Vagina (tissue), 2 donors: Measurements from ENCODE around the gene ZCCHC9. TPM values are rescaled to one million over a fixed set of nuclear protein-coding genes. Genes with fewer than 3 reads are reported as not detected.
A peak's percentile ranks its signal among the peaks of the same experiment; 100 is the strongest.

ENCODE experiments used
- DNase-seq, 2 donors: peaks; one replicate each; pipeline ENCODE4 v3.0.0-alpha.2; 2017; ENCODE audit errors: extremely low spot score in 2 of 2
- H3K27ac ChIP-seq: fragments of 200-600 bp; sonication (generic); one replicate; pipeline ENCODE4 v1.5.1; 2019
- H3K27me3 ChIP-seq: fragments of 200-600 bp; sonication (generic); one replicate; pipeline ENCODE4 v1.5.1; 2019
- H3K36me3 ChIP-seq, 2 donors: fragments of 200-600 bp; sonication (generic); one replicate each; pipeline ENCODE4 v1.5.1; 2017 to 2019
- H3K4me1 ChIP-seq: fragments of 200-600 bp; sonication (generic); one replicate; pipeline ENCODE4 v1.5.1; 2019
- H3K4me3 ChIP-seq, 2 donors: fragments of 200-600 bp; sonication (generic); 1 replicate in 1 of 2; 2 replicates in 1 of 2; pipeline ENCODE4 v1.5.1; 2016 to 2019
- H3K9me3 ChIP-seq: fragments of 200-600 bp; sonication (generic); one replicate; pipeline ENCODE4 v1.5.1; 2019
- CTCF ChIP-seq, 3 experiments: fragments of 450-650 bp in 2 of 3; fragments of 200-600 bp in 1 of 3; sonication (generic) in 1 of 3; IDR thresholded peaks; one replicate each; pipeline ENCODE4 v1.5.1; 2017 to 2019; ENCODE audit warnings: antibody characterized with exemption in 3 of 3, mild to moderate bottlenecking in 2 of 3, moderate library complexity in 2 of 3
- POLR2A ChIP-seq, 2 donors: fragments of 450-650 bp; IDR thresholded peaks; one replicate each; pipeline ENCODE4 v1.6.1; 2017; ENCODE audit warnings: antibody characterized with exemption in 2 of 2, mild to moderate bottlenecking in 2 of 2, moderate library complexity in 2 of 2
- POLR2AphosphoS5 ChIP-seq, 2 donors: sonication (generic); formaldehyde crosslinking; IDR thresholded peaks; one replicate each; pipeline ENCODE4 v1.9.0; 2017; ENCODE audit warnings: antibody characterized with exemption in 2 of 2, mild to moderate bottlenecking in 2 of 2, low read depth in 1 of 2; ENCODE audit not compliant: insufficient read depth in 1 of 2
- intact Hi-C: fragments of 100-400 bp; cut with DNase I; formaldehyde crosslinking; loops from one replicate; pipeline ENCODE4 v1.15.1; 2023
- total RNA-seq: library from RNA; depleted of rRNA; stranded (reverse); fragments of >200 nt; gene quantifications from one replicate; pipeline ENCODE4 v1.2.3, GENCODE V29; 2016

Gene ZCCHC9
- 16.7 TPM for total RNA-seq

- TF ChIP-seq POLR2A (IDR thresholded peaks at IDR 0.05): peak in 1 of 2 donors; percentile 70
- TF ChIP-seq CTCF (IDR thresholded peaks at IDR 0.05): peak in 1 of 3 experiments; percentile 48
- TF ChIP-seq POLR2AphosphoS5 (IDR thresholded peaks at IDR 0.05; ENCODE audit: insufficient read depth in 1 of 2, low read depth in 1 of 2): peak; percentile 91 to 97
- H3K27ac ChIP-seq: peak within 1 kb of the TSS; percentile 91
- intact Hi-C loops: no loop called here
- peak within 1 kb of the TSS; percentile 86 to 93 for H3K4me3 ChIP-seq
- no peaks in the 10 kb centered on the region for H3K36me3 ChIP-seq
- H3K27me3 ChIP-seq: no peaks in the 10 kb centered on the region
- H3K9me3 ChIP-seq: no peaks in the 10 kb centered on the region
- peak in 1 of 2 donors; percentile 92 for DNase-seq
- peaks cover 41% of the 10 kb centered on the region for H3K4me1 ChIP-seq
Observed at GRCh38 chr5:81301271-81302015, at the start of gene ZCCHC9. Gene ZCCHC9, plus strand, starts transcription at chr5:81301587. Its CDS starts 3,171 bp downstream, at chr5:81304758.

GRCh38 chr5:81251922-81252321 lies 49.5 kb upstream of the ZCCHC9 start:
- no peak for DNase-seq
- no peaks in the 10 kb centered on the region for H3K27me3 ChIP-seq
- no peaks in the 10 kb centered on the region for H3K36me3 ChIP-seq
- no peak for TF ChIP-seq POLR2A (IDR thresholded peaks at IDR 0.05)
- no peak for TF ChIP-seq POLR2AphosphoS5 (IDR thresholded peaks at IDR 0.05; ENCODE audit: insufficient read depth in 1 of 2, low read depth in 1 of 2)
- no peak for TF ChIP-seq CTCF (IDR thresholded peaks at IDR 0.05)
- no peak overlapping the region for H3K27ac ChIP-seq
- intact Hi-C loops: no loop called here
- peaks cover 26% of the 10 kb centered on the region for H3K4me1 ChIP-seq
- no peak overlapping the region for H3K4me3 ChIP-seq
- no peaks in the 10 kb centered on the region for H3K9me3 ChIP-seq

- Histone ChIP-seq H3K4me1 (peaks cover 16% of the 10 kb centered on the region), H3K27me3 (no peaks in the 10 kb centered on the region), H3K27ac (no peak overlapping the region), H3K9me3 (no peaks in the 10 kb centered on the region), H3K36me3 (no peaks in the 10 kb centered on the region), H3K4me3 (no peak overlapping the region)
- intact Hi-C loops: no loop called here
- no peak for DNase-seq
- no peak for TF ChIP-seq CTCF (IDR thresholded peaks at IDR 0.05)
- TF ChIP-seq POLR2A (IDR thresholded peaks at IDR 0.05): no peak
- no peak for TF ChIP-seq POLR2AphosphoS5 (IDR thresholded peaks at IDR 0.05; ENCODE audit: insufficient read depth in 1 of 2, low read depth in 1 of 2)
Observed at GRCh38 chr5:81252904-81253303, 48.5 kb upstream of the ZCCHC9 start.

GRCh38 chr5:81253875-81254274 lies 47.5 kb upstream of the ZCCHC9 start:
- DNase-seq: no peak
- TF ChIP-seq CTCF (IDR thresholded peaks at IDR 0.05) (no peak), POLR2A (IDR thresholded peaks at IDR 0.05) (no peak), POLR2AphosphoS5 (IDR thresholded peaks at IDR 0.05; ENCODE audit: insufficient read depth in 1 of 2, low read depth in 1 of 2) (peak in 1 of 2 donors; percentile 56)
- Histone ChIP-seq H3K4me3 (no peak overlapping the region), H3K9me3 (no peaks in the 10 kb centered on the region), H3K27me3 (no peaks in the 10 kb centered on the region), H3K4me1 (peaks cover 11% of the 10 kb centered on the region), H3K27ac (no peak overlapping the region), H3K36me3 (peaks cover 0 to 5% of the 10 kb centered on the region in 2 donors)
- intact Hi-C loops: no loop called here

GRCh38 chr5:81254886-81255559 lies 46.4 kb upstream of the ZCCHC9 start:
- Histone ChIP-seq H3K4me3 (no peak overlapping the region), H3K4me1 (peaks cover 11% of the 10 kb centered on the region), H3K27me3 (no peaks in the 10 kb centered on the region), H3K27ac (no peak overlapping the region), H3K36me3 (peaks cover 0 to 16% of the 10 kb centered on the region in 2 donors), H3K9me3 (no peaks in the 10 kb centered on the region)
- no peak for DNase-seq
- intact Hi-C loops: no loop called here
- TF ChIP-seq POLR2AphosphoS5 (IDR thresholded peaks at IDR 0.05; ENCODE audit: insufficient read depth in 1 of 2, low read depth in 1 of 2): no peak
- TF ChIP-seq CTCF (IDR thresholded peaks at IDR 0.05): no peak
- no peak for TF ChIP-seq POLR2A (IDR thresholded peaks at IDR 0.05)
